Ramos (cell line): ENCODE measurements around the gene HTR3C.
"Not testable (repeated sequence)": the region's sequence is repeated elsewhere in the genome, so short reads cannot be mapped to it uniquely, and the experiment has no call there.

Experiments
- in situ Hi-C: fragments of 300-500 bp; cut with MboI; formaldehyde crosslinking; loops from one replicate; pipeline ENCODE4 v1.14.3; 2022; ENCODE audit warnings: low sequenced_read_pairs; ENCODE audit not compliant: unreplicated experiment

Gene HTR3C

GRCh38 chr3:184052767-184053166 lies at the start of gene HTR3C:
HTR3C (plus strand) TSS chr3:184053047; CDS start chr3:184053081, 34 bp downstream.
- in situ Hi-C loops, result no loop called here

GRCh38 chr3:184003187-184003967 lies 49.5 kb upstream of the HTR3C start:
- in situ Hi-C loops, result no loop called here

GRCh38 chr3:184004476-184004875 lies 48.4 kb upstream of the HTR3C start:
- in situ Hi-C loops, result no loop called here

- in situ Hi-C loops, result no loop called here
Measured at GRCh38 chr3:184005941-184006507, 46.8 kb upstream of the HTR3C start.

- in situ Hi-C loops, result not testable (repeated sequence)
Measured at GRCh38 chr3:184007143-184007813, 45.6 kb upstream of the HTR3C start.

GRCh38 chr3:184008161-184008560 lies 44.7 kb upstream of the HTR3C start:
- in situ Hi-C loops, result no loop called here

GRCh38 chr3:184011230-184011876 lies 41.5 kb upstream of the HTR3C start:
- in situ Hi-C loops, result no loop called here

GRCh38 chr3:184011937-184012889 lies 40.6 kb upstream of the HTR3C start:
- in situ Hi-C loops, result no loop called here

- in situ Hi-C loops, result loop anchor here (5.0 kb wide), 1 partner anchor 108 kb away; no protein-coding TSS in a partner anchor
Measured at GRCh38 chr3:184015381-184016019, 37.3 kb upstream of the HTR3C start.

- in situ Hi-C loops, result loop anchor here (5.0 kb wide), 1 partner anchor 109 kb away; no protein-coding TSS in a partner anchor
Measured at GRCh38 chr3:184016169-184016570, 36.7 kb upstream of the HTR3C start.

GRCh38 chr3:184016811-184017671 lies 35.8 kb upstream of the HTR3C start:
- in situ Hi-C loops, result loop anchor here (5.0 kb wide), 1 partner anchor 110 kb away; no protein-coding TSS in a partner anchor

GRCh38 chr3:184017672-184018423 lies 35.0 kb upstream of the HTR3C start, which contains the start of gene ABCC5:
ABCC5 (minus strand) TSS chr3:184017884; CDS start chr3:184014392, 3,492 bp downstream.
- in situ Hi-C loops, result loop anchor here (5.0 kb wide), 1 partner anchor 111 kb away; no protein-coding TSS in a partner anchor

- in situ Hi-C loops, result loop anchor here (5.0 kb wide), 1 partner anchor 111 kb away; no protein-coding TSS in a partner anchor
Measured at GRCh38 chr3:184018424-184018973, 34.3 kb upstream of the HTR3C start.

GRCh38 chr3:184022323-184022722 lies 30.5 kb upstream of the HTR3C start:
- in situ Hi-C loops, result no loop called here

- in situ Hi-C loops, result not testable (repeated sequence)
Measured at GRCh38 chr3:184025256-184025655, 27.6 kb upstream of the HTR3C start.

- in situ Hi-C loops, result not testable (repeated sequence)
Measured at GRCh38 chr3:184028275-184028890, 24.5 kb upstream of the HTR3C start.
